ENCODE data around the gene GPRC5C.

Gene GPRC5C

GRCh38 chr17:74452033-74452840, 20.3 kb downstream of the GPRC5C start:
- DNase-seq (ENCODE audit: low read depth) = no peak

- DNase-seq (ENCODE audit: low read depth) = no peak
Observed at GRCh38 chr17:74452841-74453661, 21.2 kb downstream of the GPRC5C start.

- no peak for DNase-seq (ENCODE audit: low read depth)
Observed at GRCh38 chr17:74453665-74454196, 21.8 kb downstream of the GPRC5C start.

- DNase-seq (ENCODE audit: low read depth) = peak; percentile 70
Observed at GRCh38 chr17:74454197-74455024, 22.5 kb downstream of the GPRC5C start.

GRCh38 chr17:74455025-74455545, 23.2 kb downstream of the GPRC5C start:
- no peak for DNase-seq (ENCODE audit: low read depth)

- no peak for DNase-seq (ENCODE audit: low read depth)
Observed at GRCh38 chr17:74455821-74456220, 23.9 kb downstream of the GPRC5C start.

- peak; percentile 24 for DNase-seq (ENCODE audit: low read depth)
Observed at GRCh38 chr17:74457146-74457819, 25.4 kb downstream of the GPRC5C start.

- no peak for DNase-seq (ENCODE audit: low read depth)
Observed at GRCh38 chr17:74457820-74458166, 25.9 kb downstream of the GPRC5C start.

GRCh38 chr17:74458835-74459234, 26.9 kb downstream of the GPRC5C start:
- no peak for DNase-seq (ENCODE audit: low read depth)

- no peak for DNase-seq (ENCODE audit: low read depth)
Observed at GRCh38 chr17:74459622-74460021, 27.7 kb downstream of the GPRC5C start.

- DNase-seq (ENCODE audit: low read depth) = no peak
Observed at GRCh38 chr17:74460241-74460640, 28.4 kb downstream of the GPRC5C start.

- DNase-seq (ENCODE audit: low read depth) = no peak
Observed at GRCh38 chr17:74460996-74461395, 29.1 kb downstream of the GPRC5C start.

GRCh38 chr17:74461611-74462010, 29.7 kb downstream of the GPRC5C start:
- DNase-seq (ENCODE audit: low read depth) = no peak

GRCh38 chr17:74464730-74465377, 33.0 kb downstream of the GPRC5C start:
- no peak for DNase-seq (ENCODE audit: low read depth)

GRCh38 chr17:74465378-74466110, 33.7 kb downstream of the GPRC5C start:
- no peak for DNase-seq (ENCODE audit: low read depth)

GRCh38 chr17:74466111-74466827, 34.4 kb downstream of the GPRC5C start, which contains the start of gene CD300A:
TSS of gene CD300A (plus strand) at chr17:74466634. CDS start at chr17:74466704, 70 bp downstream.
- DNase-seq (ENCODE audit: low read depth) = no peak

GRCh38 chr17:74466828-74467184, 34.9 kb downstream of the GPRC5C start:
- DNase-seq (ENCODE audit: low read depth) = no peak

GRCh38 chr17:74467221-74467951, 35.5 kb downstream of the GPRC5C start:
- no peak for DNase-seq (ENCODE audit: low read depth)

GRCh38 chr17:74471341-74471740, 39.5 kb downstream of the GPRC5C start:
- DNase-seq (ENCODE audit: low read depth) = no peak

Data from iris pigment epithelial cell (primary cell).